NCI-H82 treated with DMSO at 0.1 percent for 48 hours (cell line): ENCODE measurements around the gene PCDHA8.
"Not testable (repeated sequence)": the region's sequence is repeated elsewhere in the genome, so short reads cannot be mapped to it uniquely, and the experiment has no call there.

Experiments used
- DNase-seq: peaks from one replicate; lab custom pipeline; 2025; ENCODE audit not compliant: unreplicated experiment; lab: John Stamatoyannopoulos, UW

Gene PCDHA8

GRCh38 chr5:140840978-140841962 is at the start of gene PCDHA8:
Gene PCDHA8 (plus strand): TSS chr5:140841187. CDS start chr5:140841322, 135 bp downstream.
- peak; percentile 12 for DNase-seq

- no peak for DNase-seq
These were observed 46.3 kb upstream of the PCDHA8 start, which contains the start of gene PCDHA2 for GRCh38 chr5:140794595-140795258. Gene PCDHA2 (plus strand): TSS chr5:140794852.

GRCh38 chr5:140795259-140795641 is 45.7 kb upstream of the PCDHA8 start:
- no peak for DNase-seq

- DNase-seq, result not testable (repeated sequence)
These were observed 44.8 kb upstream of the PCDHA8 start for GRCh38 chr5:140796072-140796717.

- no peak for DNase-seq
These were observed 44.3 kb upstream of the PCDHA8 start for GRCh38 chr5:140796718-140797095.

GRCh38 chr5:140800816-140801493 is 40.0 kb upstream of the PCDHA8 start, which contains the start of gene PCDHA3:
Gene PCDHA3 (plus strand): TSS chr5:140801057.
- no peak for DNase-seq

- no peak for DNase-seq
These were observed 39.5 kb upstream of the PCDHA8 start for GRCh38 chr5:140801494-140801841.

GRCh38 chr5:140802381-140802780 is 38.6 kb upstream of the PCDHA8 start:
- not testable (repeated sequence) for DNase-seq

GRCh38 chr5:140802781-140803271 is 38.2 kb upstream of the PCDHA8 start:
- no peak for DNase-seq

GRCh38 chr5:140806834-140807775 is 33.9 kb upstream of the PCDHA8 start, which contains the start of gene PCDHA4:
Gene PCDHA4 (plus strand): TSS chr5:140807068.
- no peak for DNase-seq

- DNase-seq, result not testable (repeated sequence)
These were observed 32.6 kb upstream of the PCDHA8 start for GRCh38 chr5:140808241-140808888.

GRCh38 chr5:140808889-140809291 is 32.1 kb upstream of the PCDHA8 start:
- DNase-seq, result no peak

- DNase-seq, result no peak
These were observed 19.4 kb upstream of the PCDHA8 start, which contains the start of gene PCDHA5 for GRCh38 chr5:140821375-140822280. Gene PCDHA5 (plus strand): TSS chr5:140821613.

GRCh38 chr5:140822281-140822629 is 18.7 kb upstream of the PCDHA8 start:
- no peak for DNase-seq

GRCh38 chr5:140822969-140823368 is 18.0 kb upstream of the PCDHA8 start:
- DNase-seq, result not testable (repeated sequence)

GRCh38 chr5:140823475-140823874 is 17.5 kb upstream of the PCDHA8 start:
- no peak for DNase-seq

- no peak for DNase-seq
These were observed 13.2 kb upstream of the PCDHA8 start, which contains the start of gene PCDHA6 for GRCh38 chr5:140827704-140828361. Gene PCDHA6 (plus strand): TSS chr5:140827960. CDS start chr5:140828092, 132 bp downstream.
